Calu3 (cell line): Measurements from ENCODE around the gene IFNAR1. TPM values are rescaled to one million over a fixed set of nuclear protein-coding genes. Genes with fewer than 3 reads are reported as not detected.

ENCODE experiments used
- BruUV-seq: library from RNA; stranded (reverse); fragments of 400-500 nt; replicated peaks from 2 replicates; lab custom pipeline; 2021; lab: Mats Ljungman, UMichigan
- CTCF ChIA-PET: fragments of 300-600 bp; sonication (Branson Sonifier 250); formaldehyde crosslinking; loops from one replicate; lab custom pipeline; 2022; ENCODE audit warnings: antibody characterized with exemption; lab: Charles Lee
- DNase-seq: peaks from one replicate; pipeline ENCODE4 v3.0.0; 2022
- H3K27ac Mint-ChIP-seq: one replicate; pipeline ENCODE4 v1.8.0; 2022; ENCODE audit warnings: mixed read lengths; ENCODE audit not compliant: unreplicated experiment
- H3K27me3 Mint-ChIP-seq: one replicate; pipeline ENCODE4 v1.8.0; 2022; ENCODE audit warnings: mixed read lengths; ENCODE audit not compliant: unreplicated experiment
- H3K36me3 Mint-ChIP-seq: one replicate; pipeline ENCODE4 v1.8.0; 2022; ENCODE audit warnings: mild to moderate bottlenecking, moderate library complexity, mixed read lengths; ENCODE audit not compliant: insufficient read depth, unreplicated experiment
- H3K4me1 Mint-ChIP-seq: one replicate; pipeline ENCODE4 v1.8.0; 2022; ENCODE audit warnings: mild to moderate bottlenecking, low read depth, mixed read lengths; ENCODE audit not compliant: unreplicated experiment
- H3K4me3 Mint-ChIP-seq: one replicate; pipeline ENCODE4 v1.8.0; 2022; ENCODE audit warnings: mild to moderate bottlenecking, low read depth, moderate library complexity, mixed read lengths; ENCODE audit not compliant: unreplicated experiment
- H3K9me3 Mint-ChIP-seq: one replicate; pipeline ENCODE4 v1.8.0; 2022; ENCODE audit warnings: low read depth, mixed read lengths; ENCODE audit not compliant: unreplicated experiment
- intact Hi-C: fragments of 100-400 bp; cut with micrococcal nuclease; formaldehyde crosslinking; loops from one replicate; pipeline ENCODE4 v1.10.0; 2022; ENCODE audit not compliant: unreplicated experiment
- total RNA-seq: library from RNA; stranded (reverse); gene quantifications from 2 replicates; pipeline ENCODE4 v1.2.3, GENCODE V29; 2022
- TF ChIP-seq, protein P1 (sequence below): fragments of 200-600 bp; IDR thresholded peaks from one replicate; pipeline ENCODE4 v1.8.0; 2022; ENCODE audit warnings: antibody characterized with exemption; ENCODE audit not compliant: unreplicated experiment

IFNAR1 gene
- total RNA-seq, 1 experiment from 2014 or later = 35.2 TPM

DNA sequence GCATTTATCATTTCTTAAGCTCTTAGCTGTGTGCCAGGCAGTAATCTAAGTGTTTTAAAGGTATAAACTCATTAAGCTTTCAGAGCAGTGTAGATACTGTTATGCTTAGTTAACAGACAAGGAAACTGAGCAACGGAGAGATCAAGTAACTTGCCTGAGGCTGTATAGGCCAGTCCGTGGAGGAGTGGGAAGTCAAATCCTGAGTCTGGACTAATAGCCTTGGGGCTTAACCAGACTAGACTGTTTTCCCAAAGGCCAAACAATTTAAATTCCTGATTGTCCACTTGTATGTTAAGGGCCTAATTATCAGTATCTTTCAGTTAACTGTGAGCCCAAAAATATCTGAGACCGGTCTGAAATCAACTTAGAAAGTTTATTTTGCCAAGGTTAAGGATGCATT lies 2.6 kb downstream of the IFNAR1 start:
- peaks cover 4% of the 10 kb centered on the region for H3K36me3 Mint-ChIP-seq
- H3K4me3 Mint-ChIP-seq = no peak overlapping the region
- intact Hi-C loops = loop anchor here (10.0 kb wide), 1 partner anchor 63 kb away; the partner anchor contains the start of gene IL10RB
- DNase-seq = no peak
- H3K9me3 Mint-ChIP-seq = no peaks in the 10 kb centered on the region
- TF ChIP-seq, protein P1, sequence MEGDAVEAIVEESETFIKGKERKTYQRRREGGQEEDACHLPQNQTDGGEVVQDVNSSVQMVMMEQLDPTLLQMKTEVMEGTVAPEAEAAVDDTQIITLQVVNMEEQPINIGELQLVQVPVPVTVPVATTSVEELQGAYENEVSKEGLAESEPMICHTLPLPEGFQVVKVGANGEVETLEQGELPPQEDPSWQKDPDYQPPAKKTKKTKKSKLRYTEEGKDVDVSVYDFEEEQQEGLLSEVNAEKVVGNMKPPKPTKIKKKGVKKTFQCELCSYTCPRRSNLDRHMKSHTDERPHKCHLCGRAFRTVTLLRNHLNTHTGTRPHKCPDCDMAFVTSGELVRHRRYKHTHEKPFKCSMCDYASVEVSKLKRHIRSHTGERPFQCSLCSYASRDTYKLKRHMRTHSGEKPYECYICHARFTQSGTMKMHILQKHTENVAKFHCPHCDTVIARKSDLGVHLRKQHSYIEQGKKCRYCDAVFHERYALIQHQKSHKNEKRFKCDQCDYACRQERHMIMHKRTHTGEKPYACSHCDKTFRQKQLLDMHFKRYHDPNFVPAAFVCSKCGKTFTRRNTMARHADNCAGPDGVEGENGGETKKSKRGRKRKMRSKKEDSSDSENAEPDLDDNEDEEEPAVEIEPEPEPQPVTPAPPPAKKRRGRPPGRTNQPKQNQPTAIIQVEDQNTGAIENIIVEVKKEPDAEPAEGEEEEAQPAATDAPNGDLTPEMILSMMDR = no peak
- BruUV-seq = no TSS peak
- no peak overlapping the region for H3K27ac Mint-ChIP-seq
- CTCF ChIA-PET = interaction anchor here (1.1 kb wide), 1 partner anchor 12 kb away, joined by 4 read pairs; no protein-coding TSS in a partner anchor
- H3K4me1 Mint-ChIP-seq = no peaks in the 10 kb centered on the region
- H3K27me3 Mint-ChIP-seq = no peaks in the 10 kb centered on the region

DNA sequence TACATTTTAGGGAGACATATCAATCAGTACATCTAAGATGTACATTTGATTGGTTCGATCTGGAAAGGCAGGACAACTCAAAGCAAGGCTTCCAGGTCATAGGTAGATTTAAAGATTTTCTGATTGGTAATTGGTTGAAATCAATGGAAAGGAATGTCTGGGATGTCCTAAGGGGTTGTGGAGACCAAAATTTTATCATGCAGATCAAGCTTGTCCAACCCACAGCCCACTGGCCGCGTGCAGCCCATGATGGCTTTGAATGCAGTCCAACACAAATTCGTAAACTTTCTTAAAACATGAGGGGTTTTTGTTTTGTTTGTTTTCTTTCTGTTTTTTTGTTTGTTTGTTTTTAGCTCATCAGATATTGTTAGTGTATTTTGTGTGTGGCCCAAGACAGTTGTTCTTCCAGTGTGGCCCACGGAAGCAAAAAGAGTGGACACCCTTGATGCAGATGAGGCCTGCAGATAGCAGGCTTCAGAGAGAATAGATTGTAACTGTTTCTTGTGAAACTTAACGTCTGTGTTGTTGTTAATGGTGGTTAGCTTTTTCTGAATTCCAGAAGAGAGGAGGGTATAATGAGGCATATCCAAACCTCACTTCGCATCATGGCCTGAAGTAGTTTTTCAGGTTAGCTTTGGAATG lies 3.1 kb downstream of the IFNAR1 start:
- intact Hi-C loops = loop anchor here (10.0 kb wide), 1 partner anchor 63 kb away; the partner anchor contains the start of gene IL10RB
- DNase-seq = no peak
- Mint-ChIP-seq H3K27me3 (no peaks in the 10 kb centered on the region), H3K9me3 (no peaks in the 10 kb centered on the region), H3K4me1 (no peaks in the 10 kb centered on the region), H3K27ac (no peak overlapping the region), H3K4me3 (no peak overlapping the region), H3K36me3 (peaks cover 4% of the 10 kb centered on the region)
- TF ChIP-seq, protein P1 = no peak
- no TSS peak for BruUV-seq
- CTCF ChIA-PET = interaction anchor here (1.1 kb wide), 1 partner anchor 12 kb away, joined by 4 read pairs; no protein-coding TSS in a partner anchor

DNA sequence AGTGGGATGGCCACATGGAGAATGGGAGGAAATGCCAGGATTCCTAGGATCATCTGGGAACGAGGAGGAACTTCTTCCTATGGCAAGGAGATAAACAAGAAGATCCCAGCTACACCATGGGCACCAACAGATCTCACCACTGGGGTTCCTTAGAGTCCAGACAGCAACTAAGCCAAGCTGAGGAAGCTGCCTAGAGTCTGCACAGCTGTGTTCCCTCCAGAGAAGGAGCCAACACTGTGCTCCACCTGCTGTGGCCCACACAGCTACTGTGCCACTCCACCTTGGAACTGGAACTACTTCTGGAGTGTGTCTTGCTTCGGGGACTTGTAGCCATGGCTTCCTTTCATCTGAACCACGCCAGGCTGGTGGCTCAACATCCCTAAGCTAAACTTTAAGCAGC lies 6.0 kb downstream of the IFNAR1 start:
- intact Hi-C loops = no loop called here
- no TSS peak for BruUV-seq
- no peaks in the 10 kb centered on the region for H3K4me1 Mint-ChIP-seq
- peaks cover 4% of the 10 kb centered on the region for H3K36me3 Mint-ChIP-seq
- TF ChIP-seq, protein P1 = no peak
- DNase-seq = no peak
- H3K27me3 Mint-ChIP-seq = no peaks in the 10 kb centered on the region
- no peak overlapping the region for H3K4me3 Mint-ChIP-seq
- H3K27ac Mint-ChIP-seq = no peak overlapping the region
- H3K9me3 Mint-ChIP-seq = peaks cover 2% of the 10 kb centered on the region
- CTCF ChIA-PET = no interaction called here

DNA sequence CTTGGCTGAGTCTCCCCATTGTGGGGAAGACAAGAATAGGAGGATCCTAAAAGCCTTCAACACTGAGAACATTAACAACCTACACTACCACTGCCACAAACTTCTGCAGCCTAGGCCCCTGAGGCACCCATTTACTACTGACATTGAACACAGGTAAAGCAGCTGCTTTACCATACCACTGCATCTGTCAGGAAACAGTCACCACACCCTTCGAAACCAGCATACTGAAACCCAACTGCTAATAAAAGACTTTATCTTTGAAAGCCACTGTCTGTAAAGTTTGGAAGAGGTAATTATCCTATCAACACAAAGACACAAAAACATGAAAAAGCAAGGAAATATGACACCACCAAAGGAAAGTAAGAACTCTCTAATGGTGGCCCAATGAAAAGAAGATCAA lies 7.4 kb downstream of the IFNAR1 start:
- no peaks in the 10 kb centered on the region for H3K27me3 Mint-ChIP-seq
- CTCF ChIA-PET = interaction anchor here (0.5 kb wide), 1 partner anchor 31 kb away, joined by 4 read pairs; no protein-coding TSS in a partner anchor
- H3K4me3 Mint-ChIP-seq = no peak overlapping the region
- intact Hi-C loops = no loop called here
- H3K36me3 Mint-ChIP-seq = peaks cover 4% of the 10 kb centered on the region
- no peaks in the 10 kb centered on the region for H3K4me1 Mint-ChIP-seq
- no peak overlapping the region for H3K27ac Mint-ChIP-seq
- no TSS peak for BruUV-seq
- H3K9me3 Mint-ChIP-seq = peaks cover 2% of the 10 kb centered on the region
- no peak for DNase-seq
- TF ChIP-seq, protein P1 = no peak
